ENCODE results near the gene NEUROD2. TPM values are rescaled to one million over a fixed set of nuclear protein-coding genes. Genes with fewer than 3 reads are reported as not detected.

The NEUROD2 gene
- total RNA-seq, 2 donors from 2014 or later = not detected

- peaks cover 37% of the 10 kb centered on the region for H3K4me1 Mint-ChIP-seq
- TF ChIP-seq CTCF (conservative IDR thresholded peaks at IDR 0.05) = no peak
- H3K36me3 Mint-ChIP-seq (ENCODE audit: low read depth) = no peaks in the 10 kb centered on the region
- no peaks in the 10 kb centered on the region for H3K9me3 Mint-ChIP-seq
- Histone ChIP-seq H3K27ac (ENCODE audit: low read depth, low read length) (no peak overlapping the region), H3K36me3 (ENCODE audit: control insufficient read depth, insufficient read depth, low read length) (no peaks in the 10 kb centered on the region), H3K9ac (ENCODE audit: extremely low read depth, low read length, poor library complexity, severe bottlenecking) (no peak overlapping the region), H3K4me3 (ENCODE audit: low read length) (no peak overlapping the region), H3K4me1 (ENCODE audit: control insufficient read depth, insufficient read depth, low read length) (peaks cover 1% of the 10 kb centered on the region), H3K27me3 (ENCODE audit: control insufficient read depth, insufficient read depth, low read length, poor library complexity, severe bottlenecking) (no peaks in the 10 kb centered on the region), H3K9me3 (ENCODE audit: control insufficient read depth, low read length) (no peaks in the 10 kb centered on the region)
- peaks cover 6% of the 10 kb centered on the region for H3K27me3 Mint-ChIP-seq (ENCODE audit: insufficient read depth)
- H3K4me3 Mint-ChIP-seq = no peak overlapping the region
- DNase-seq = no peak
- no peak overlapping the region for H3K27ac Mint-ChIP-seq
- WGBS, 2 experiments (ENCODE audit: insufficient coverage in 1 of 2, insufficient read length in 1 of 2) = 88 to 95% methylated on average over 6 to 8 of the region's 8 CpGs
These were observed 26.0 kb upstream of the NEUROD2 start for GRCh38 chr17:39633570-39634183.

GRCh38 chr17:39632153-39632941 is 24.6 kb upstream of the NEUROD2 start:
- H3K4me3 Mint-ChIP-seq = no peak overlapping the region
- 83 to 93% methylated on average over 7 to 13 of the region's 13 CpGs for WGBS, 2 experiments (ENCODE audit: insufficient coverage in 1 of 2, insufficient read length in 1 of 2)

GRCh38 chr17:39631403-39631802 is 23.7 kb upstream of the NEUROD2 start:
- Histone ChIP-seq H3K4me3 (ENCODE audit: low read length) (no peak overlapping the region), H3K36me3 (ENCODE audit: control insufficient read depth, insufficient read depth, low read length) (no peaks in the 10 kb centered on the region), H3K4me1 (ENCODE audit: control insufficient read depth, insufficient read depth, low read length) (peaks cover 10% of the 10 kb centered on the region), H3K27ac (ENCODE audit: low read depth, low read length) (no peak overlapping the region), H3K9ac (ENCODE audit: extremely low read depth, low read length, poor library complexity, severe bottlenecking) (no peak overlapping the region), H3K27me3 (ENCODE audit: control insufficient read depth, insufficient read depth, low read length, poor library complexity, severe bottlenecking) (peaks cover 21% of the 10 kb centered on the region), H3K9me3 (ENCODE audit: control insufficient read depth, low read length) (no peaks in the 10 kb centered on the region)
- TF ChIP-seq CTCF (conservative IDR thresholded peaks at IDR 0.05) = no peak
- WGBS, 2 experiments (ENCODE audit: insufficient coverage in 1 of 2, insufficient read length in 1 of 2) = 25 to 41% methylated on average over 4 to 6 of the region's 6 CpGs
- DNase-seq = peak; percentile 86
- Mint-ChIP-seq H3K4me1 (peaks cover 34% of the 10 kb centered on the region), H3K4me3 (no peak overlapping the region), H3K9me3 (no peaks in the 10 kb centered on the region), H3K27me3 (ENCODE audit: insufficient read depth) (peaks cover 22% of the 10 kb centered on the region), H3K27ac (no peak overlapping the region), H3K36me3 (ENCODE audit: low read depth) (no peaks in the 10 kb centered on the region)

More at GRCh38 chr17:39632153-39632941, 24.6 kb upstream of the NEUROD2 start:
- H3K4me1 ChIP-seq (ENCODE audit: control insufficient read depth, insufficient read depth, low read length) = peaks cover 10% of the 10 kb centered on the region
- peaks cover 35% of the 10 kb centered on the region for H3K4me1 Mint-ChIP-seq
- no peaks in the 10 kb centered on the region for H3K9me3 Mint-ChIP-seq
- H3K9me3 ChIP-seq (ENCODE audit: control insufficient read depth, low read length) = no peaks in the 10 kb centered on the region
- H3K9ac ChIP-seq (ENCODE audit: extremely low read depth, low read length, poor library complexity, severe bottlenecking) = no peak overlapping the region
- no peak for TF ChIP-seq CTCF (conservative IDR thresholded peaks at IDR 0.05)
- no peaks in the 10 kb centered on the region for H3K36me3 ChIP-seq (ENCODE audit: control insufficient read depth, insufficient read depth, low read length)
- H3K27ac Mint-ChIP-seq = no peak overlapping the region
- H3K27me3 ChIP-seq (ENCODE audit: control insufficient read depth, insufficient read depth, low read length, poor library complexity, severe bottlenecking) = peaks cover 12% of the 10 kb centered on the region
- H3K36me3 Mint-ChIP-seq (ENCODE audit: low read depth) = no peaks in the 10 kb centered on the region
- no peak overlapping the region for H3K27ac ChIP-seq (ENCODE audit: low read depth, low read length)
- H3K27me3 Mint-ChIP-seq (ENCODE audit: insufficient read depth) = peaks cover 16% of the 10 kb centered on the region
- H3K4me3 ChIP-seq (ENCODE audit: low read length) = no peak overlapping the region
- DNase-seq = peak; percentile 63

Data from endodermal cell (in vitro differentiated cells).